Astrocyte (in vitro differentiated cells and primary cell): ENCODE data around the gene SNCG.

Experiments
- CTCF ChIP-seq: IDR thresholded peaks from 2 replicates; pipeline ENCODE4 v1.5.1; 2011; ENCODE audit warnings: low read depth, mild to moderate bottlenecking, inconsistent platforms, low read length, moderate library complexity; ENCODE audit not compliant: insufficient read depth
- EZH2 ChIP-seq: IDR thresholded peaks from 2 replicates; pipeline ENCODE4 v1.6.1; 2012; ENCODE audit warnings: mild to moderate bottlenecking, low read length, inconsistent platforms; ENCODE audit not compliant: insufficient read depth

GRCh38 chr10:86961481-86962091 lies 3.2 kb downstream of the SNCG start:
- TF ChIP-seq CTCF (no peak), EZH2 (no peak)
